Epithelial cell of esophagus (primary cell): ENCODE measurements around the gene TBC1D10A.

Source experiments
- DNase-seq: peaks from one replicate; pipeline ENCODE4 v3.0.0; 2010; ENCODE audit warnings: low read depth
- H3K4me3 ChIP-seq: 2 replicates; pipeline ENCODE4 v1.5.1; 2011; ENCODE audit warnings: mild to moderate bottlenecking, low read length, control low read depth
- TF ChIP-seq, protein P1 (sequence below): IDR thresholded peaks from 2 replicates; pipeline ENCODE4 v1.5.1; 2011; ENCODE audit warnings: low read depth, mild to moderate bottlenecking, low read length, control low read depth, inconsistent platforms; ENCODE audit not compliant: insufficient read depth; ENCODE audit errors: missing control alignments

TBC1D10A gene

GRCh38 chr22:30248484-30248883 is 78.3 kb downstream of the TBC1D10A start:
- DNase-seq = no peak
- TF ChIP-seq, protein P1, sequence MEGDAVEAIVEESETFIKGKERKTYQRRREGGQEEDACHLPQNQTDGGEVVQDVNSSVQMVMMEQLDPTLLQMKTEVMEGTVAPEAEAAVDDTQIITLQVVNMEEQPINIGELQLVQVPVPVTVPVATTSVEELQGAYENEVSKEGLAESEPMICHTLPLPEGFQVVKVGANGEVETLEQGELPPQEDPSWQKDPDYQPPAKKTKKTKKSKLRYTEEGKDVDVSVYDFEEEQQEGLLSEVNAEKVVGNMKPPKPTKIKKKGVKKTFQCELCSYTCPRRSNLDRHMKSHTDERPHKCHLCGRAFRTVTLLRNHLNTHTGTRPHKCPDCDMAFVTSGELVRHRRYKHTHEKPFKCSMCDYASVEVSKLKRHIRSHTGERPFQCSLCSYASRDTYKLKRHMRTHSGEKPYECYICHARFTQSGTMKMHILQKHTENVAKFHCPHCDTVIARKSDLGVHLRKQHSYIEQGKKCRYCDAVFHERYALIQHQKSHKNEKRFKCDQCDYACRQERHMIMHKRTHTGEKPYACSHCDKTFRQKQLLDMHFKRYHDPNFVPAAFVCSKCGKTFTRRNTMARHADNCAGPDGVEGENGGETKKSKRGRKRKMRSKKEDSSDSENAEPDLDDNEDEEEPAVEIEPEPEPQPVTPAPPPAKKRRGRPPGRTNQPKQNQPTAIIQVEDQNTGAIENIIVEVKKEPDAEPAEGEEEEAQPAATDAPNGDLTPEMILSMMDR = no peak
- H3K4me3 ChIP-seq = no peak overlapping the region

DNA sequence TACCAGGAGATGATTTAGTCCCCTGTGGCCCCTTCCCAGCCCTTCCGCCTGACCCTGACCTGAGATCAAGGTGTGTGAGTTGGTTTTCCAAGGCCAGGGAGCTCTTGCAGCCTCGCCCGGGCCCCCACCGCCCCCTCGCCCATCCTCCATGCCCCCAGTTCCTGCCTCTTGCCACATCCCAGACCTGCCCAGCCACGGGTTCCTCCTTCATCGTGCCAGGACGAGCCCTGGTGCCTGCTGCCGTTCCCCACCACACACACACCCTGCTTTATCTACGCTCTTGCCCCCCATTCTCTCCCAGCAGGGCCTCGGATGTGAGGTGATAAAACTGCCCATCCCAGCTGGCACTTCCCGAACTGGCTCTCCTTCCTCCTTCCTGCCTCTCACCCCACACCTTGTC is 78.8 kb downstream of the TBC1D10A start:
- no peak overlapping the region for H3K4me3 ChIP-seq
- DNase-seq = no peak
- TF ChIP-seq, protein P1 = no peak

DNA sequence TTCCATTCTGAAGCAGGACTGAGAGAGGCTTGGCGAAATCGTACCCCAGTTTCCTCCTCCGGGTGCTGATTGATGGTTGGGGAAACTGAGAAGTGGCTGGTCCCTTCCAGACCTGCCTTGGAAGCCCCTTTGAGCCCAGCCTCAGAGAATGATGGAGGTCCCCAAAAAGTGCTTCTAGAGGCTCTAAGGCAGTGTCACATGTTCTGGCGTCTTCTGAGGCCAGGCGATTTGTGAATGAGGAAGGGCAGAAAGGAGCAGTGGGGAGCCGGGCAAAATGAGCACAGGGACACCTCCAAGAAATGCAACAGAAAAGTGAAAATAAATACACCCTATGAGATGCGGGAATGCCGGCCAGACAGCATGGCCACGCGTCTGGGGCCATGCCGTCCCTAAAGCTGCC is 79.2 kb downstream of the TBC1D10A start:
- no peak for DNase-seq
- TF ChIP-seq, protein P1 = no peak
- no peak overlapping the region for H3K4me3 ChIP-seq

GRCh38 chr22:30246814-30247376 is 79.8 kb downstream of the TBC1D10A start:
- TF ChIP-seq, protein P1 = no peak
- DNase-seq = no peak
- peak overlapping the region; percentile 55 for H3K4me3 ChIP-seq

GRCh38 chr22:30245985-30246813 is 80.5 kb downstream of the TBC1D10A start, which contains the start of gene LIF:
Gene LIF, minus strand, starts transcription at chr22:30246759. Its CDS starts 64 bp downstream, at chr22:30246695.
- peak; percentile 43 for DNase-seq
- H3K4me3 ChIP-seq = peak within 1 kb of the TSS; percentile 55
- TF ChIP-seq, protein P1 = no peak

GRCh38 chr22:30245181-30245984 is 81.4 kb downstream of the TBC1D10A start:
- no peak for DNase-seq
- peak overlapping the region; percentile 55 for H3K4me3 ChIP-seq
- TF ChIP-seq, protein P1 = no peak
